ENCODE data around the gene TRPM1. TPM values are rescaled to one million over a fixed set of nuclear protein-coding genes. Genes with fewer than 3 reads are reported as not detected.

Gene TRPM1
- total and polyA plus RNA-seq, 7 experiments from 2014 or later: not detected

DNA sequence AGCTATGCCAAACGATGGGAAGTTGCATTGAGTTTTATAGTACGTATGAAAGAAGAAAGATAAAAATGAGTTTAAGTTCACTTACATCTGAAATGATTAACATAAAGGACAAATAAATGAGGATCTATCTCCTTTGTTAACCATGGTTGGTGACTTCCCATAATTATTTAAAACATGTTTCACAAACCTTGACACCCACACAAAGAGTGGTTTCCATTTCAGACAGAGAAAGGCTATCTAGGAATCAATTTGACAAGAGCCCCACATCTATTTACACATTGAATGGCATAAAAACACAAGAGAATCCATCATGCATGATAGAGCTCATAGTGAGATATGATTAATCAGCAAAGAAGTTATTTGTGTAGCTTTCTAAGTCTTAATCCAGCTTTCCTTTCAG is 95.9 kb downstream of the TRPM1 start:
- POLR2A ChIA-PET: interaction anchor here (0.7 to 2.0 kb wide), 2 partner anchors 15 to 102 kb away, joined by 5 to 7 read pairs; partner anchors contain the start of genes FAN1 and MTMR10

DNA sequence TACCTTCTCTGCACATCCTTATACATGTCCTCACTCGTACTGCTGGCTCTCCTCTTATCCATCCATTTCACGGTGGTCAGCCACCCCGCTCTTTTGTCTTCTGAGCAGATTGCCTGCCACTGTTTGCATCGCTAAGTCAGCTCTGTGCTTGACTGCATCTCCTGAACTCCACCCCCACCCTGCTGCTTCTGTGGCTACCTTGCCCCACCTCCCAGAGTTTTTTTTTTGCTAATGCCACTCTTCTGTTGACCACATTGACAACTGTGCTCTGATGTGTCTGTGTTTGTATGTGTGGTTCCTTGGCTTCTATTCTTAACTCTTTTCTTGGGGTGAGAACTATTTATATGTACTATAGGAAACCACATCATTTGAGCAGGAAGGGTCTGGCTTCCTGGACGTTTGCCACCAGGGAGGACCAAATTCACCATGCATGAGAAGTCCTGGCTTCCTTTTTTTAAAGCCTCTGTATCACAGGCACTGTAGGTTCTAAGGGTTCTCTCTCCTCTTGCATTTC is 97.2 kb downstream of the TRPM1 start:
- H3K4me3 ChIP-seq (ENCODE audit: low read length): no peak overlapping the region
- ChIA-PET POLR2A (interaction anchor here (2.0 kb wide), 1 partner anchor 13 kb away, joined by 7 read pairs; the partner anchor contains the start of gene MTMR10), CTCF (no interaction called here)
- ATAC-seq (peak; percentile 79), DNase-seq (no peak)
- no peaks in the 10 kb centered on the region for H3K9me3 ChIP-seq (ENCODE audit: control insufficient read depth in 2 of 3, low read length in 3 of 3)
- Mint-ChIP-seq H3K9me3 (peaks cover 0 to under 1% (median 0%) of the 10 kb centered on the region in 11 donors), H3K36me3 (peaks cover 0 to under 1% (median 0%) of the 10 kb centered on the region in 5 donors), H3K27ac (peak overlapping the region in 1 of 9 donors; percentile 19), H3K4me3 (peak overlapping the region in 1 of 10 donors; percentile 72), H3K4me1 (peaks cover 6 to 26% (median 11%) of the 10 kb centered on the region in 7 donors), H3K27me3 (peaks cover 4 to 79% (median 9%) of the 10 kb centered on the region in 5 donors)
- no peaks in the 10 kb centered on the region for H3K36me3 ChIP-seq (ENCODE audit: control insufficient read depth in 2 of 3, insufficient read depth in 3 of 3, low read length in 3 of 3)
- no peak overlapping the region for H3K27ac ChIP-seq (ENCODE audit: low read depth, low read length)
- peaks cover 4 to 8% of the 10 kb centered on the region in 2 donors for H3K27me3 ChIP-seq (ENCODE audit: control insufficient read depth in 2 of 2, insufficient read depth in 2 of 2, low read length in 2 of 2)
- intact Hi-C loops (cut with micrococcal nuclease): no loop called here
- H3K4me1 ChIP-seq (ENCODE audit: control insufficient read depth in 2 of 2, insufficient read depth in 2 of 2, low read length in 2 of 2): no peaks in the 10 kb centered on the region

More for the DNA sequence above, 95.9 kb downstream of the TRPM1 start:
- Mint-ChIP-seq H3K27me3 (peaks cover 4 to 77% (median 9%) of the 10 kb centered on the region in 5 donors), H3K27ac (no peak overlapping the region), H3K36me3 (peaks cover 0 to 2% (median 0%) of the 10 kb centered on the region in 5 donors), H3K4me1 (peaks cover 6 to 29% (median 11%) of the 10 kb centered on the region in 7 donors), H3K4me3 (no peak overlapping the region), H3K9me3 (peaks cover 0 to 4% (median 0%) of the 10 kb centered on the region in 11 donors)
- Histone ChIP-seq H3K9me3 (ENCODE audit: control insufficient read depth in 2 of 3, low read length in 3 of 3) (no peaks in the 10 kb centered on the region), H3K36me3 (ENCODE audit: control insufficient read depth in 2 of 3, insufficient read depth in 3 of 3, low read length in 3 of 3) (no peaks in the 10 kb centered on the region), H3K27ac (ENCODE audit: low read depth, low read length) (no peak overlapping the region), H3K4me3 (ENCODE audit: low read length) (no peak overlapping the region), H3K4me1 (ENCODE audit: control insufficient read depth in 2 of 2, insufficient read depth in 2 of 2, low read length in 2 of 2) (no peaks in the 10 kb centered on the region), H3K27me3 (ENCODE audit: control insufficient read depth in 2 of 2, insufficient read depth in 2 of 2, low read length in 2 of 2) (peaks cover 4 to 8% of the 10 kb centered on the region in 2 donors)
- intact Hi-C loops (cut with micrococcal nuclease): no loop called here
- no peak for ATAC-seq
- CTCF ChIA-PET: no interaction called here
- DNase-seq: no peak

DNA sequence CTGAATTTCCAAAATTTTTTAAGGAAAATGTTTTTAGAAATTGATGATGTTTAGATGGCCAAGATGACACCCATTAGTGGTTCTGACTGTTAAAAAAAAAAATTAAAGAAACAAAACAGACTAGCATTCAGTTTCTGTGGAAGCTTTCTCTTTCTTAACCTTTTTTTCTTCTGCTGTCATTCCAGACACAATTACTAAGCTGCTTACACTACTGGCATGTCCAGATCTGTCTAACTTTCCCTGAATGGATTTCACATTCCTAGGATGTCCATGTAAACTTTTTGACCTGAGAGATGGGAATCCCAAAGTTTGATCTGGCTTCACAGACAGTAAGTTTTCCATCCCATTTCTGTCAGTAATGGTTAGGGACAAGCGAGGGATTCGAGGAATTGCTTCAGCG is 99.8 kb downstream of the TRPM1 start:
- CTCF ChIA-PET: interaction anchor here (0.6 kb wide), 1 partner anchor 12 kb away, joined by 4 read pairs; no protein-coding TSS in a partner anchor

DNA sequence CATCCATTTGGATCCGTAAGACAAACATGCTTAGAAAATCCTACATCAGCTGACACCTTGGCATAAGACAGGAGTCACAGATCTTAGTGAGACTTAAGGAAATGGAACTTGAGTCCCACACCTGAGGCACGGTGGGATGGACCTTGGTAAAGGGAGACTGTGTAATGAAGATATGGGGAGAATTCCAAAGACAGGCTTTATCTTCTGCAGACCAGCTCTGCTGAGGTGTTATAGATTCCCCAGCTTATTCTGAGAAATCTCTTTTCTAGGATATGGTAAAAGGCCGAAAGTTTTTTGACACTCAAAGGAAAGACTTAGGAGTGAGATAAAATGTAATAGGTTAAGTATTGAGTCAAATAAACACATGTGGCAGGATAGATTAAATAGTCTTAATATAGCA is 101.8 kb downstream of the TRPM1 start:
- ATAC-seq (no peak), DNase-seq (no peak)
- Histone ChIP-seq H3K9me3 (ENCODE audit: control insufficient read depth in 2 of 3, low read length in 3 of 3) (no peaks in the 10 kb centered on the region), H3K27me3 (ENCODE audit: control insufficient read depth in 2 of 2, insufficient read depth in 2 of 2, low read length in 2 of 2) (peaks cover 0 to 4% of the 10 kb centered on the region in 2 donors), H3K27ac (ENCODE audit: low read depth, low read length) (no peak overlapping the region), H3K4me3 (ENCODE audit: low read length) (no peak overlapping the region), H3K36me3 (ENCODE audit: control insufficient read depth in 2 of 3, insufficient read depth in 3 of 3, low read length in 3 of 3) (no peaks in the 10 kb centered on the region), H3K4me1 (ENCODE audit: control insufficient read depth in 2 of 2, insufficient read depth in 2 of 2, low read length in 2 of 2) (no peaks in the 10 kb centered on the region)
- Mint-ChIP-seq H3K27me3 (peaks cover 4 to 67% (median 8%) of the 10 kb centered on the region in 5 donors), H3K9me3 (peaks cover 0 to 5% (median 0%) of the 10 kb centered on the region in 11 donors), H3K27ac (no peak overlapping the region), H3K36me3 (peaks cover 0 to 2% (median 0%) of the 10 kb centered on the region in 5 donors), H3K4me1 (peaks cover 4 to 11% (median 7%) of the 10 kb centered on the region in 7 donors), H3K4me3 (no peak overlapping the region)
- intact Hi-C loops (cut with micrococcal nuclease): loop anchor here in 1 of 2 donors (10.0 kb wide), 1 partner anchor 155 kb away; no protein-coding TSS in a partner anchor
- POLR2A ChIA-PET: no interaction called here
- CTCF ChIA-PET: interaction anchor here (1.3 kb wide), 1 partner anchor 130 kb away, joined by 3 read pairs; no protein-coding TSS in a partner anchor

More for the DNA sequence above, 99.8 kb downstream of the TRPM1 start:
- H3K4me1 Mint-ChIP-seq: peaks cover 6 to 21% (median 11%) of the 10 kb centered on the region in 7 donors
- no peak overlapping the region for H3K27ac ChIP-seq (ENCODE audit: low read depth, low read length)
- no peak overlapping the region for H3K4me3 ChIP-seq (ENCODE audit: low read length)
- no peaks in the 10 kb centered on the region for H3K9me3 ChIP-seq (ENCODE audit: control insufficient read depth in 2 of 3, low read length in 3 of 3)
- H3K27me3 ChIP-seq (ENCODE audit: control insufficient read depth in 2 of 2, insufficient read depth in 2 of 2, low read length in 2 of 2): peaks cover 4% of the 10 kb centered on the region in 2 donors
- no peaks in the 10 kb centered on the region for H3K36me3 ChIP-seq (ENCODE audit: control insufficient read depth in 2 of 3, insufficient read depth in 3 of 3, low read length in 3 of 3)
- H3K4me1 ChIP-seq (ENCODE audit: control insufficient read depth in 2 of 2, insufficient read depth in 2 of 2, low read length in 2 of 2): no peaks in the 10 kb centered on the region
- no peak overlapping the region for H3K4me3 Mint-ChIP-seq
- ATAC-seq (no peak), DNase-seq (no peak)
- peaks cover 0 to 5% (median 0%) of the 10 kb centered on the region in 11 donors for H3K9me3 Mint-ChIP-seq
- intact Hi-C loops (cut with micrococcal nuclease): no loop called here
- H3K36me3 Mint-ChIP-seq: peaks cover 0 to 2% (median 0%) of the 10 kb centered on the region in 5 donors
- POLR2A ChIA-PET: interaction anchor here (2.3 kb wide), 1 partner anchor 10 kb away, joined by 8 read pairs; the partner anchor contains the start of gene MTMR10
- peaks cover 4 to 71% (median 9%) of the 10 kb centered on the region in 5 donors for H3K27me3 Mint-ChIP-seq
- H3K27ac Mint-ChIP-seq: no peak overlapping the region

DNA sequence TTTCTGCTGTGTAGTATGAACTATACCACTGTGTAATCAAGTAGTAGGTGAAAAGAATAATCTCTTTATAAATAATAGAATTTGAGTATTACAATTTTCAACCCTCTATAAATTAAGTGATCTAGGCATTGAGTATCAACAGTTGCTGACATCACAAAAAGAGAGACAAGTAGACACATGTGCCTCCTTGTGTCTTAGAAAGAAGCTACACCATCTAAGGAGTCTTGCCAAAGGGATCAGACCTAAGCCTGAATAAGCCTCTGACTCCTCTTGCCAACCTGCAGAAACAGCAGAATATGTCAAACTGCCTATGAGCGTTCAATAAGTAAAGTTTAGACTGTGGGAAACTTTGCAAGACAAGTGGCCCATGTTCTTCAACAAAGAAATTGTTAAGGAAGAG is 104.3 kb downstream of the TRPM1 start:
- peaks cover 0 to 2% of the 10 kb centered on the region in 2 donors for H3K4me1 ChIP-seq (ENCODE audit: control insufficient read depth in 2 of 2, insufficient read depth in 2 of 2, low read length in 2 of 2)
- no peaks in the 10 kb centered on the region for H3K36me3 ChIP-seq (ENCODE audit: control insufficient read depth in 2 of 3, insufficient read depth in 3 of 3, low read length in 3 of 3)
- POLR2A ChIA-PET: no interaction called here
- H3K4me3 Mint-ChIP-seq: no peak overlapping the region
- CTCF ChIA-PET: no interaction called here
- H3K27ac ChIP-seq (ENCODE audit: low read depth, low read length): no peak overlapping the region
- intact Hi-C loops (cut with micrococcal nuclease): loop anchor here in 1 of 2 donors (10.0 kb wide), 1 partner anchor 152 kb away; no protein-coding TSS in a partner anchor
- H3K36me3 Mint-ChIP-seq: peaks cover 0 to 3% (median 0%) of the 10 kb centered on the region in 5 donors
- H3K27me3 Mint-ChIP-seq: peaks cover 0 to 48% (median 8%) of the 10 kb centered on the region in 5 donors
- no peak overlapping the region for H3K4me3 ChIP-seq (ENCODE audit: low read length)
- no peaks in the 10 kb centered on the region for H3K27me3 ChIP-seq (ENCODE audit: control insufficient read depth in 2 of 2, insufficient read depth in 2 of 2, low read length in 2 of 2)
- no peak for DNase-seq
- no peak overlapping the region for H3K27ac Mint-ChIP-seq
- ATAC-seq: no peak
- H3K9me3 Mint-ChIP-seq: peaks cover 0 to 5% (median 2%) of the 10 kb centered on the region in 11 donors
- H3K9me3 ChIP-seq (ENCODE audit: control insufficient read depth in 2 of 3, low read length in 3 of 3): no peaks in the 10 kb centered on the region
- peaks cover 0 to 4% (median 3%) of the 10 kb centered on the region in 7 donors for H3K4me1 Mint-ChIP-seq

DNA sequence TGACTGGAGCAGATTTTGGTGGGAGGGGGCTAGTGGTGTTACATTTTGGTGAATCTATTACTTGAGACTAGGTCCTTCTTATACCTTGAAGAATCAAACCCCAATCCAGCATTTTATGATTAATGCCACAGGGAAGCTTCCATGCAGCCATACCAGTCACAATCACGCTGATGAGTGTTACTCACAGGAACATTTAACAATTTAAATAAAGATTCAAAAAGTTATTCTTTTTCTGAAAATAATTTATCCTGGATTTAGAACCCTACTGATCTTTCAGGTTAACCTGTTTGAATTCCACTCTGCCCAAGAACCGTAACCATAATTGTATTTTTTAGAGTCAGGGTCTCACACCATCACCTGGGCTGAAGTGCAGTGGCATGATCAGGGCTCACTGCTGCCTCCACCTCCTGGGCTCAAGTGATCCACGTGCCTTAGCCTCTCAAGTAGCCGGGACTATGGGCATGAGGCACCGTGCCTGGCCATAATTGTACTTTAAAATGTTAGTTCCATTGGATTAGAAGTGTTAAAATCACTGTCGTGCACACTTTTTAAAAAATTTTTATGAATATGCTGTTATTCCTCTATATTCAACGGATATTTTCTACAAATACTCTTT is 109.2 kb downstream of the TRPM1 start:
- Mint-ChIP-seq H3K9me3 (peaks cover 0 to 8% (median under 1%) of the 10 kb centered on the region in 11 donors), H3K27me3 (peaks cover 0 to 15% (median 0%) of the 10 kb centered on the region in 5 donors), H3K4me1 (peaks cover 22 to 40% (median 31%) of the 10 kb centered on the region in 7 donors), H3K27ac (peak overlapping the region; percentile 75 to 93 (median 88)), H3K36me3 (peaks cover 0 to 9% (median 0%) of the 10 kb centered on the region in 5 donors), H3K4me3 (peak overlapping the region; percentile 74 to 88 (median 86))
- Histone ChIP-seq H3K36me3 (ENCODE audit: control insufficient read depth in 2 of 3, insufficient read depth in 3 of 3, low read length in 3 of 3) (peaks cover 0 to 6% (median 0%) of the 10 kb centered on the region in 3 experiments), H3K4me3 (ENCODE audit: low read length) (peak overlapping the region; percentile 96), H3K9me3 (ENCODE audit: control insufficient read depth in 2 of 3, low read length in 3 of 3) (no peaks in the 10 kb centered on the region), H3K4me1 (ENCODE audit: control insufficient read depth in 2 of 2, insufficient read depth in 2 of 2, low read length in 2 of 2) (peaks cover 20 to 27% of the 10 kb centered on the region in 2 donors), H3K27ac (ENCODE audit: low read depth, low read length) (peak overlapping the region; percentile 89), H3K27me3 (ENCODE audit: control insufficient read depth in 2 of 2, insufficient read depth in 2 of 2, low read length in 2 of 2) (no peaks in the 10 kb centered on the region)
- ChIA-PET POLR2A (interaction anchor here (1.5 to 3.0 kb wide), 3 partner anchors 10 to 24 kb away, joined by 3 to 21 read pairs (median 8); no protein-coding TSS in a partner anchor), CTCF (no interaction called here)
- intact Hi-C loops (cut with micrococcal nuclease): loop anchor here in 1 of 2 donors (5.0 to 10.0 kb wide), 4 partner anchors 40 to 250 kb away; no protein-coding TSS in a partner anchor
- ATAC-seq (no peak), DNase-seq (no peak)
